D721Med (cell line): ENCODE measurements around the gene DHRS13.
A peak's percentile ranks its signal among the peaks of the same experiment; 100 is the strongest.

Experiments
- DNase-seq: peaks from one replicate; pipeline ENCODE4 v3.0.0; 2011; ENCODE audit warnings: low spot score; ENCODE audit not compliant: insufficient read length
- FAIRE-seq: peaks from 2 replicates; lab custom pipeline; 2011; peaks lifted over from hg19 to GRCh38; lab: Jason Lieb, UNC
- CTCF ChIP-seq: IDR thresholded peaks from 2 replicates; pipeline ENCODE4 v1.5.1; 2012; ENCODE audit warnings: mild to moderate bottlenecking, control low read depth; ENCODE audit not compliant: insufficient read depth; ENCODE audit errors: missing control alignments

The DHRS13 gene

DNA sequence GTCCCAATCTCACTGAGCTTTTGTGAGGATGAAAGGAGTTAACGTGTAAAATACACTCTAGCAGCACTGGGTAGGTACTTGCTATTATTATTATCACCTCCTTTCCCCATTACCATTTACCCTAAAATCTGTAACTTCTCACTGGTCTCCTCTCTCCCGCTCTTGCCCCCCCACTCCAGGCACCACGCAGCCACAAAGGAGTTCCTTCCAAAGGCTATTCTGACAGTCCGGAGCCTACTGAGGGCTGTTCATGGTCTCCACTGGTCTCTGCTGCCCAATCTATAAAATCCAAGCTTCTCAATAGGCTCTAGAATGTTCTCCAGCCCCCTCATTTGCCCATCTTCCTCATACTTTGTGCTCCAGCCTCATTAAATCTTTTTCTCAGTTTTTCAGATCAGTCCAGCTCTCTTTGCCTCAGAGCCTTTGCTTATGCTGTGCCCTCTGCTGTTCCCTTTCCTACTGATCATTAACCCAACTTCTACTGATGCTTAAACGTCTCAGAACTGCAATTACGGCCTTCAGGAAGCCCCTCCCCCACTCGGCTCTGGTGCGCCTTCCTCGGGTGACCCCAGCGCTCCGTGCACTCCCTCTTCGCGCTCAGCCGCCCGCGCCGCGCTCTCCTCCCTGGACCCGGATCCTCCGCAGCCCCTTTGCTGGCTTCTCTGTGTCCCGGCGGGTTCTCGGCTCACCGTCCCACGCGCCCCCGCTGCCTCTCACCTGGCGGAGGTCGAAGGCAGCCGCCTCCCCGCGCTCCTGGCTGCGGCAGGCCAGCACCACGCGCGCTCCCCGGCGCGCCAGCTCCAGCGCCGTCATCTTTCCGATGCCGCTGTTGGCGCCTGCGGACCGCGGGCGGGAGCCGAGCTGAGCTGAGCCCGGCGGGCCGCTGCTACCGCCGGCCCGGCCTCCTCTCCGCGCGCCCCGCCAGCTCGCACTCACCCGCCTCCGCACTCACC, 737 bp downstream of the DHRS13 start:
- FAIRE-seq (no peak), DNase-seq (no peak)
- TF ChIP-seq CTCF = no peak

GRCh38 chr17:28900986-28901726, 1.7 kb downstream of the DHRS13 start:
- no peak for TF ChIP-seq CTCF
- FAIRE-seq = no peak
- no peak for DNase-seq

DNA sequence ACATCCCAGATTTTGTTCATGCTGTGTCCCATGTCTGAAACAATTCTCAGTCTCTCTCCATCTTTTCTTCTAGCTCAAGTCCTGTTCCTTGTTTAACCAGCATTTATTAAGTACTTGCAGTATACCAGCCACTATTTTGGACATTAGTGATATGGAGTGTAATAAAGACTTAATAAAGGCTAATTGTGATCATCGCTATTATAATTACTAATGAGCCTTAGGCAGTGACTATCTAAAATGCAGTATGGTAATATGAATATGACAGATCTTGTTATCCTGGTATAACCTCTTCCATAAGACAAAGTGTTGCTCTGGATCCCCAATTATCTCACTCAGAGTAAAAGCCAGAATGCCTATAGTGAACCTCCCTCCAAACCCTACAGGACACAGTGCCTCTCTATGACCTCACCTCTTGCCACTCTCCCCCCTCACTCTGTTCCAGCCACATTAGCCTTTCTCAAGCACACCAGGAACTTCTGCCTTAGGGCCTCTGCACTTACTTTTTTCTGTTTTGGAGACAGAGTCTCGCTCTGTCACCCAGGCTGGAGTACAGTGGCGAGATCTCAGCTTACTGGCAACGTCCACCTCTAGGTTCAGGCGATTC, 3.6 kb downstream of the DHRS13 start:
- DNase-seq (no peak), FAIRE-seq (no peak)
- TF ChIP-seq CTCF = no peak

DNA sequence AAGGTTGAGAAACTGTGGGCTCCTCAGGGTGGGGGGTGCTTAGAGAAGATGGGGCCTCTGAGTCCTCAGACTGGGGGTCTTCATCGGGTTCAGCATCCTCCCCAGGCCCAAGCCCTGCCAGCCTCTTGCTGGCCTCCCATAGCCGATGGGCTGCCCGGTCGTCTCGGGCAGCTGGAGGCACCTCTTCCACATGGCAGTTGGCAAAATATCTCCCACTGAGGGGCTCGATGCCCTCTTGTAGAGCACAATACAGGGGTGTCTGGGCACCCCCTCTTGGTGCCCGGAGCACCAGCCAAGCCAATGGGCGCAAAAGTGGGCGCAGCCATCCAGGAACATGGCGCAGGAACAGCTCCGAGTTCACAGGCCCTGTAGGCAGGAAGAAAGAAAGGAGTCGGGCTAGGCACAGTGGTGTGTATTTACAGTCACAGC, 4.3 kb downstream of the DHRS13 start:
- no peak for DNase-seq
- no peak for TF ChIP-seq CTCF

DNA sequence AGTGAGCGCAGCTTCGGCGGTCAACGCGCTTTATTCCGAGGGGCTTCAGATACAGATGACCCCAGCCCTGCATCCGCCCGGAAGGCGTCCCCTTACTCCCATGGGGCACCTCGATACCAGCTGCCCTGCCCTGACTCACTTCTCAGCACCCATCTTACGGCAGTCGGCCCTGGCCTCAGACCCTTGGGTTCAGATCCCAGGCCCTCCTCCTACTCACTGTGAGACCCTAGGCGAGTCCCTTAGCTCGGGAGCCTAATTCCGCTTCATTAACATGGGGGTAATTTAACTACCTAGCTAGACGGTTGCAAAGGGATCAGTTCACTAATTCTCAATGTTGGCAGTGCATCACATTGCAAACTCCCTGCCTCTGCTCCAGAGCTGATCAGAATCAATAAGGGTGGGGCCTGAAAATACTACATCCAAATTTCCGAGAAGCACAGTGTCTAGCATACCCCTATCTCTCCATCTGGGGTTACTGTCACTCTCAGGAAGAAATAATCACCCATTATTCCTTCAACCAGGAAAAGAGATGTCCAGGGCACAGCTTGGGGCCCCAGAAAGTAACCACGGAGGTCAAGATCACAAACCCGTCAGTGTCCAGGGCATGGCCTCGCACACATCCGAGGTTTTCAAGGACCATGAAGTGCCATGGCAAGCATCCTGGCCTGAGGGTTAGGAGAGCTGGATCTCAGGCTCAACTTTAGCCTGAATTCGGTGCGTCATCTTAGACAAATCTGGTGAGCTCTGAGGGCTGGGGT, 4.9 kb downstream of the DHRS13 start:
- FAIRE-seq (no peak), DNase-seq (no peak)
- TF ChIP-seq CTCF = no peak

More for the DNA sequence above, 4.3 kb downstream of the DHRS13 start:
- no peak for FAIRE-seq

DNA sequence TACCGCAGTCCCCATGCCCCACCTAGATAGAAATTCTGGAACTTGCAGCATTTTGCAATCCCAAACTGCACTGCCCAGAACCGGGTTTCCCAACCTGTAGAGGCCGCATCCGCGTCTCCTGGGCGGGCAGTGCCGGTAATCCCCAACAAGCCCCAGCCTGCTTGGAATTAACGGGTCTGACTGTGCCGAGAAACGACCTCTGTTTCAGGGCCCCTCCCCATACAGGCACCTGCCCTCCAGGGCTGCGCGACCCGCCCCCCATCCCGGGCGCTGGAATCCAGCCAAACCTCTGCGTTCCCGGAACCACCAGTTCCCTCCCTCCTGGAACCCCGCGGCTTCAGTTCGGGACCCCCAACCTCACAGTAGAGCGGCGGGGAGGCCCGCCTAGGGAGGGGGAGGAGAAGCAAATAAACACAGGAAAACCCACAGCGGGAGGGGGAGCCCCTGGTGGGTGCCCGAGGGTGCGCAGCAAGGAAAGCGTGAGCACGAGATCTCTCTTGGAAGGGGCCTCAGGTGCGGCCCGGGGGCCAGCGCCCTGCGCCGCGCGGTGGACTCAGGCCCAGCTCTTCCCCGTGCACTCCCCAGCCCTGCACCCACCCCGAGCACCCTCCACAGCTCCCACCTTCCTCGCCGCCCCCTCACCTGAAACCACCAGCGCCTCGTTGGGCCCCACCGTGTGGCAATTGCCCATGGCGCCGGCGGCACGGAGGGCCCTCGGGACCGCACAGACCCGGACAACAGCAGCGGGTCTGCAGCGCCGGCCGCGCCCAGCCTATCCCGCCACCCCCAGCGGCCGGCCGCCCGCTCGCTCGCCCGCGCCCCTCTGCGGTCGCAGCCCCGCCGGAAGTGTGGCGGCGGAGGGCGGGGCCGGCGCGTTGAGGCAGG, 5.8 kb downstream of the DHRS13 start, which contains the start of gene FLOT2:
Gene FLOT2 (minus strand): TSS at position 850 of the 885 bp plus-strand sequence. CDS start 159 bp downstream, at position 691.
- FAIRE-seq = no peak
- peak; percentile 65 for DNase-seq
- TF ChIP-seq CTCF = peak; percentile 17
